Measurements from ENCODE around the gene MACROD2.

MACROD2 gene

GRCh38 chr20:14525426-14525825, 530.1 kb downstream of the MACROD2 start:
- no peak for DNase-seq (ENCODE audit: low read depth in 2 of 2)

GRCh38 chr20:14526891-14527290, 531.6 kb downstream of the MACROD2 start:
- DNase-seq (ENCODE audit: low read depth in 2 of 2) = no peak

DNA sequence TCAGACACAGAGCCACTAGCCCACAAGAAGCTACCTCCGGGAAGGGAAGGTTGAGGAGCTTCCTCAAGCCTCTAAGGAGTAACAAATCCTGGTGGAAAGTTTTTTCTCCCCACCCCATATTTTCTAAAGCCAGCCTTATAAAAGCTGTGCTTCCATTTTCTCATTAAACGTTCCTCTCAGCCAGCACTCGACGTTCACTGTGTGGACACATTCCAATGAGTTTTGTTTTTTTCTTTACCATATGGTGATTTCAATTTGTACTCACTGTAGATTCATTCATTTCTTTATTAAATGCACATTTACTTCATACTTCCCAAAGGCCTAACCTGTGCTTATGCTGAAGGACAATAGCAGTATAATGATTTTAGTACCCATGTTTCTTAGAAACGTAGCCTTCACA, 536.5 kb downstream of the MACROD2 start:
- no peak for DNase-seq (ENCODE audit: low read depth in 2 of 2)

DNA sequence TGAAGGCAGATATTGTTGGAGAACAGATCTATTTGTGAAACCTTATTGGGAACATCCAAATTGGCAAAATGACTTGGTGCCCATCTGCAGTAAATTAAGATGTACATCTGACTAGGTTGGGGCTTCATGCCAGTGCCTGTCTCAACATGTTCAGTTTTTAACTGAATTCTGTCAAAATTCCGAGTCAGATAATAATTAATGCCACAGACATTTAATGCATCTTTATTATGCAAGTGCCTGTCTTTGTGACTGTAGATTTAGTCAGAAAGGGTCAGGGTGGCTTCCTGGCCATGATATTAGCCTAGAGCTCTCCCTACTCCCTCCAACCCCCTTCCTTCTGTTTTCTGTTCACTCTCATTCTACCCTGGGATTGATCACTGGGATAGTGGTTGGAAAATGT, 541.4 kb downstream of the MACROD2 start:
- DNase-seq (ENCODE audit: low read depth in 2 of 2) = no peak

DNA sequence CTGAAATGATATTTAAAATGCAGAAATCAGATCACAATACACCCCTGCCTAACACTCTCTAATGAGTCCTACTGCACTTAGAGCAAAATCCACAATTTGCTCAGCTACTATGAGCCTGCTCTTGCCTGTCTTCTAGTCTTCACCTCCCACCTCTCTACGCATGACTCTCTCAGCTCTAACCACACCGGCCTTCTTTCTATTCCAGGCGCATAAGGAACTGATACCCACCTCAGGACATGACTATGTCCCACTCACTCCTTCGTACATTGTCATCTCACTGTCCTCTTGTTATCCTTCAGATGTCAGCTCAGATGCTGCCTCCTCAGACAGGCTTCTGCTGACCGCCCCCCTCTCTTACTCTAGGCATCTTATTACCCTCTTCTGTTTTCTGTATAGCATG, 543.1 kb downstream of the MACROD2 start:
- DNase-seq (ENCODE audit: low read depth in 2 of 2) = no peak

DNA sequence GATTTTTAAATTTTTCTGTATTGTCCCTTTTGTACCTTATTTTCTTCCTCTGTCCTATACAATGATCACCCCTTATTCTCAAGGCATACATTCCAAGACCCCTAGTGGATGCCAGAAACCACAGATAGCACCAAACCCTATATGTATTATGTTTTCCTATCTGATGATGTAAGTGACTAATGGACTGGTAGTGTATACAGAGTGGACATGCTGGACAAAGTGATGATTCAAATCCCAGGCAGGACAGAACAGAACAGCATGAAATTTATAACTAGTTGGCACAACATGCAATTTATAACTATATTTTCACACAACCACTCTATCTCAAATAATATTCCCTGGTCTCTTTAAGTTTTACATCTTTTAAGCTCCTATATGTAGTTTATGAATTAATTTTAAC, 547.7 kb downstream of the MACROD2 start:
- DNase-seq (ENCODE audit: low read depth in 2 of 2) = no peak

GRCh38 chr20:14544688-14545087, 549.4 kb downstream of the MACROD2 start:
- no peak for DNase-seq (ENCODE audit: low read depth in 2 of 2)

DNA sequence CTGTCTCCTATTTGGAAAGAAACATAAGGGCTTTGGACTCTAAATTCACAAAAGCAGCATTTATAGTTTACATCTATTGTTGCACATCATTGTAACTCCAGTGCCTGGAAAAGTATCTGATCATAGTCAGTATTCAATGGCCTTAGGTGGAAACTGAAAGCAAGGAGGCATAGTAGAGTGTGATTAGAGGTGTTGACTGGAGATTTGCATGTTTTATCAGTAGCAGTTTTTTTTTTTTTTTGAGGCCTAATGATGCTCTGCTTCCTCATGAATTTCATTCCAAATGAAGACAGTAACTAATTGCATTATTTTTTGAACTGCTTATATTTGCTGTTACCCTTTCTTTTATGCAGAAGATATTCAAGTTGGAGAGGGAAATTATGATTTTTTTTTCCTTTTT, 555.3 kb downstream of the MACROD2 start:
- DNase-seq (ENCODE audit: low read depth in 2 of 2) = no peak

- no peak for DNase-seq (ENCODE audit: low read depth in 2 of 2)
Observed at GRCh38 chr20:14553774-14554534, 558.6 kb downstream of the MACROD2 start.

GRCh38 chr20:14555676-14556075, 560.4 kb downstream of the MACROD2 start:
- DNase-seq (ENCODE audit: low read depth in 2 of 2) = no peak

DNA sequence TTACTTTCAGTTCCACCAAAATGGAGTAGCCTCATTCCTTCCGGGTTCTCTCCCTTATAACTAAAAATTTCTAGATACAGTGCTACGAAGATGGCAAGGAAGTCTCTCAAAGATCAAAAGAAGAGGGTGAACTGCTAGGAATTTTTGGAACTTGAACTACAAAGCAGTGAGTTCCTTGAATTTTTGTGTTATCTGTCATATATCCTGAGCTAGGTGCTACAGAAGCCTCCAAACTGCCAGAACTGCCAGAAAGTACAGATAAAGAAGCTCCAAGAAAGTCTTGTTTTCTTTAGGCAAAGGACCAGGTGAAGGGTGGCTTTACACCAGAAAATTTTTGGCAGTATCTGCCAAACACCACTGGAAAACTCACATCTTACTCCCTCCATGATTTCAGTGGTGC, 560.9 kb downstream of the MACROD2 start:
- DNase-seq (ENCODE audit: low read depth in 2 of 2) = no peak

DNA sequence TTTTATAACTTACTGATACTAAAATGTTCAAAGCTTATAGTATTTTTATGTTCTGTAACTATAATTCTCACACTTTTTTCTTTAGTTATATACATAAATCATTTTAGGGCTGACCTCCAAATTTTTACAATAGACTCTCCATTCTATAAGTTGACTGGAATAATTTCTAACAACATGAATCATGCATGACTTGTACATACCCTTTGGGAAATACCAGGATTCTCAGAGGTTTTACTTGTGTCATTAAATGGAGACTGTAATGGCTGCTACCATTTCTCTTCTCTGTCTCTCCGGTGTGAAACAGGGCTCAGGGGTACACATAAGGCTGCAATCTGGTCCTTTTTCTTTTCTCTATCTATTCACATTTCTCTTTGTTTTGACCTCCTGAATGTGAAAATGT, 564.3 kb downstream of the MACROD2 start:
- DNase-seq (ENCODE audit: low read depth in 2 of 2) = no peak

GRCh38 chr20:14561741-14562221, 566.5 kb downstream of the MACROD2 start:
- no peak for DNase-seq (ENCODE audit: low read depth in 2 of 2)

GRCh38 chr20:14562981-14563380, 567.7 kb downstream of the MACROD2 start:
- no peak for DNase-seq (ENCODE audit: low read depth in 2 of 2)

- no peak for DNase-seq (ENCODE audit: low read depth in 2 of 2)
Observed at GRCh38 chr20:14566505-14566904, 571.2 kb downstream of the MACROD2 start.

GRCh38 chr20:14568225-14568624, 572.9 kb downstream of the MACROD2 start:
- DNase-seq (ENCODE audit: low read depth in 2 of 2) = no peak

- no peak for DNase-seq (ENCODE audit: low read depth in 2 of 2)
Observed at GRCh38 chr20:14568701-14569100, 573.4 kb downstream of the MACROD2 start.

- no peak for DNase-seq (ENCODE audit: low read depth in 2 of 2)
Observed at GRCh38 chr20:14569641-14570040, 574.3 kb downstream of the MACROD2 start.

- no peak for DNase-seq (ENCODE audit: low read depth in 2 of 2)
Observed at GRCh38 chr20:14570811-14571210, 575.5 kb downstream of the MACROD2 start.

DNA sequence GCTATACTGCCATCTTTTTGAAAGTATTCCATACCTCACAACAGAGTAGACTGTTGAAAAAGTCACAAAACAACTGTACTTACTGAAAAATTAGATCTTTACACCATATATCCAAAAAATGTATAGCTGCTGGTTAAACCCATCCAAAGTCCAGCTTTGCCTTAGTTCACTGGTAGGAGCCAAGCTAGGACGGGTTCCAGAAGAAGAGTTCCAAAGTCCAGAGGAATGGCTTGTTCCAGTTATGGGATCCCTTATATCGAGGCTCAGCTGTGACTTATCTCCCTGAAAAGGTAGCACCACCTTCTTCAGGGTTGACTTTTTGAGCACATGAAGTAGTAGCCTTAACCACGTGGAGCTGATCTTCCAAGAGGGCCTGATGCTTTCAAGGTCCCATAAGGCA, 578.4 kb downstream of the MACROD2 start:
- no peak for DNase-seq (ENCODE audit: low read depth in 2 of 2)

- DNase-seq (ENCODE audit: low read depth in 2 of 2) = no peak
Observed at GRCh38 chr20:14576196-14576877, 581.0 kb downstream of the MACROD2 start.

DNA sequence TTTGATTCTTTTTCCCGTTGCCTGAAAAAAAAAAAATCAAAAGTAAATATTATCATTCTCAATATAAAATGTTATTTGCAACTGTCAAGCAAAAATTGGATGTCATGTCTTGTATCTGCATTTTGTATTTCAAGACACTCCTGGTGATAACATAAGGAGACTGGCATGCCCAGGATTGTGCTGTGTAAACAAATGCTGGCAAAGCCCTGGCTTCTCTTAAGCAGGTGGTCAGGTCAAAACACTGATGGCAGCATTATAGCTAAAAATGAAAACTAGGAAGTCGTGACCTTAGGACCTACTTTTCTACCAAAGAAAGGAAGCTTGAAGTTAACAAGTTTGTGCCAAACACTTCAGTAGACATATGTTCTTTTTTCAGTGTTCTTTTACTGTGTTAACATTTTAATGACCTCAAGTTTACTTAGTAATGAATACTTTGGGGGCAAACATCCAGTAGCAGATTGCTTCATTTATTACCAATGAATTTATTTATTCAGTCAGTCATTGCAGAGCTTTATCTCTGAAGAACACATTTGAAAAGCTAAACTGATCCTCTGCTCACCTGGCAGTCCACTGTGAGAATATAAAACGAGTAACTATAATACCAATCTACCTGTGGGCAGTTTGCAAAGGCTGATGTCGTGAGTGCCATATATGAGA, 585.2 kb downstream of the MACROD2 start:
- DNase-seq (ENCODE audit: low read depth in 2 of 2) = no peak

GRCh38 chr20:14581731-14582130, 586.4 kb downstream of the MACROD2 start:
- DNase-seq (ENCODE audit: low read depth in 2 of 2) = no peak

All from stimulated activated CD4-positive, alpha-beta T cell treated with anti-CD3 and anti-CD28 coated beads, Interleukin-1b, Interleukin-23, amount 100 ng/mL, for 1 hour (primary cell).